ENCODE data around the gene HOXD3. TPM values are rescaled to one million over a fixed set of nuclear protein-coding genes. Genes with fewer than 3 reads are reported as not detected.
A peak's percentile ranks its signal among the peaks of the same experiment; 100 is the strongest.

The HOXD3 gene
- total RNA-seq, 4 donors from 2014 or later = 0.40 to 2.9 (median 1.5) TPM; not detected in 1

DNA sequence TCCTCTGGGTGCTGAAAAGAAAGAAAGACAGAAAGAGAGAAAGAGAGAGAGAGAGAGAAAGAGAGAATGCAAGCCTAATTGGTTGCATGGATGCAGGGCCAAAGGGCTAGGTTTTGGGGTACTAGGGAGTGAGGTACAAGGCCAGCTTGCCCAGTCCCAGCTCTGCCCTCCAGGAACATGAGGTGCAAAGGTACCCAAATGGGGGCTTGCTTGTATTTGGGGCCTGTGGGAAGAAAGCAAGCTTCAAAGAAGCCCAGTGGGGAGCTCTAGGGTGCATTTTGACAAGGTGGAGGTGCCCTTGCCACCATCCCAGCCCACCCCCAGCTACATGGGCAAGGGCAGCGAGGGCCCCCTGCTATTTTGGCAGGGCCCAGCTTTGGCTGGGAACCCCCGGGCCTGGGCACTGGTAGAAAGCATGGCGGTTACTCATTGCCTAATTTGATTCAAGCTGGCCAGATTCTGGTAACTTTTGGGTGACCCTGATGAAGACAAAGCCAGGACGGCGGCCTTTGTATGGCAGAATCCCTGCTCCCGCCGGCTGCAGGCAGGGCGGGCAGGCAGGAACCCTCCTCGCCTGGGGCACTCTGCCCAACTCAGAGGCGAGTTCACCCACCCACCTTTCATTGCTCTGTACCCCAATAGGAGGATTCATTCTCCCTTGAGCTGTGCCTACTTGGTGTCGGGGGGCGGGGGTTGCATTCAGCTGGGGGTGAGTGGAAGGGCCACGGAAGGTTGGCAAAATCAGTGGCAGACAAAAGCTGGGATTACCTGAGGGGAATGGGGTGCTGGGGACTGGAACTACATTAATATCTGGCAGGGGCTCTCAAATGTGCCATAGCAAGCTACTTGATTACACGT, 6.3 kb upstream of the HOXD3 start:
- intact Hi-C loops (cut with DNase I) = no loop called here
- DNase-seq = no peak
- TF ChIP-seq POLR2A (IDR thresholded peaks at IDR 0.05) = no peak
- TF ChIP-seq, protein P1, sequence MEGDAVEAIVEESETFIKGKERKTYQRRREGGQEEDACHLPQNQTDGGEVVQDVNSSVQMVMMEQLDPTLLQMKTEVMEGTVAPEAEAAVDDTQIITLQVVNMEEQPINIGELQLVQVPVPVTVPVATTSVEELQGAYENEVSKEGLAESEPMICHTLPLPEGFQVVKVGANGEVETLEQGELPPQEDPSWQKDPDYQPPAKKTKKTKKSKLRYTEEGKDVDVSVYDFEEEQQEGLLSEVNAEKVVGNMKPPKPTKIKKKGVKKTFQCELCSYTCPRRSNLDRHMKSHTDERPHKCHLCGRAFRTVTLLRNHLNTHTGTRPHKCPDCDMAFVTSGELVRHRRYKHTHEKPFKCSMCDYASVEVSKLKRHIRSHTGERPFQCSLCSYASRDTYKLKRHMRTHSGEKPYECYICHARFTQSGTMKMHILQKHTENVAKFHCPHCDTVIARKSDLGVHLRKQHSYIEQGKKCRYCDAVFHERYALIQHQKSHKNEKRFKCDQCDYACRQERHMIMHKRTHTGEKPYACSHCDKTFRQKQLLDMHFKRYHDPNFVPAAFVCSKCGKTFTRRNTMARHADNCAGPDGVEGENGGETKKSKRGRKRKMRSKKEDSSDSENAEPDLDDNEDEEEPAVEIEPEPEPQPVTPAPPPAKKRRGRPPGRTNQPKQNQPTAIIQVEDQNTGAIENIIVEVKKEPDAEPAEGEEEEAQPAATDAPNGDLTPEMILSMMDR (IDR thresholded peaks at IDR 0.05) = no peak
- Histone ChIP-seq H3K27me3 (peaks cover 10 to 100% (median 47%) of the 10 kb centered on the region in 4 donors), H3K27ac (no peak overlapping the region), H3K4me1 (peaks cover 4 to 35% (median 16%) of the 10 kb centered on the region in 3 donors), H3K4me3 (no peak overlapping the region), H3K36me3 (no peaks in the 10 kb centered on the region), H3K9me3 (peaks cover 0 to 8% (median 0%) of the 10 kb centered on the region in 3 donors)
- WGBS, 2 donors = 25 to 27% methylated on average over 2 of the region's 14 CpGs

GRCh38 chr2:176151442-176152287, 5.4 kb upstream of the HOXD3 start, which contains the start of gene HOXD4:
TSS of gene HOXD4 (plus strand) at chr2:176151550. CDS start at chr2:176151634, 84 bp downstream.
- Histone ChIP-seq H3K27ac (no peak within 1 kb of the TSS), H3K4me1 (peaks cover 4 to 37% (median 16%) of the 10 kb centered on the region in 3 donors), H3K36me3 (no peaks in the 10 kb centered on the region), H3K9me3 (peaks cover 0 to 8% (median 0%) of the 10 kb centered on the region in 3 donors), H3K27me3 (peaks cover 10 to 100% (median 53%) of the 10 kb centered on the region in 4 donors), H3K4me3 (peak within 1 kb of the TSS in 2 of 4 donors; percentile 16 to 30)
- no peak for DNase-seq
- WGBS, 2 donors = 4 to 7% methylated on average over 4 to 6 of the region's 55 CpGs
- TF ChIP-seq, protein P1 (IDR thresholded peaks at IDR 0.05) = no peak
- TF ChIP-seq POLR2A (IDR thresholded peaks at IDR 0.05) = no peak
- intact Hi-C loops (cut with DNase I) = no loop called here

DNA sequence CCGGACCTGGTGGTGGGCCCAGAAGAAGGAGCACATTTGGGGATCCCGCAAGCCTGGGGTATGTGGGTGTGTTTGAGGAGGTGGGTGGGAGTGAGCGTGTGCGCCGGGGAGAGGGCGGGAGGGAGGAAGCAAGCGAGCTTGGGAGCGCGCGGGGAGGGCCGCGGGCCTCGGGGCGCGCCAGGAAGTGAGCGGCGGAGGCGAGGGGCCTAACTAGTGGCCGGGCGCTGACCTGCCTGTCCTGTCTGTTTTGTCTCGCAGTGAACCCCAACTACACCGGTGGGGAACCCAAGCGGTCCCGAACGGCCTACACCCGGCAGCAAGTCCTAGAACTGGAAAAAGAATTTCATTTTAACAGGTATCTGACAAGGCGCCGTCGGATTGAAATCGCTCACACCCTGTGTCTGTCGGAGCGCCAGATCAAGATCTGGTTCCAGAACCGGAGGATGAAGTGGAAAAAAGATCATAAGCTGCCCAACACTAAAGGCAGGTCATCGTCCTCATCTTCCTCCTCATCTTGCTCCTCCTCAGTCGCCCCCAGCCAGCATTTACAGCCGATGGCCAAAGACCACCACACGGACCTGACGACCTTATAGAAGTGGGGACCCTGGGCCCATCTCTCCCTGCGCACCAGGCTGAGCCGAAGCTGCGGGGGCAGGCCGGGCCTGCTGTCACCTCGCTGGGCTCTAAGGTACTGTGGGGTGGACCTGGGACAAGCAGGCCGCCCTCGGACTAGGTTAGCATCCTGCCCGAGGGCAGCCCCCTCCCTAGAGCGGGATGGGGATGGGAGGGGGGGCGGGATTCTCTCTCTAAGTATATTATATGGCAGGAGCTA, 4.5 kb upstream of the HOXD3 start:
- no peak overlapping the region for H3K27ac ChIP-seq
- H3K4me1 ChIP-seq = peaks cover 10 to 45% (median 15%) of the 10 kb centered on the region in 3 donors
- H3K27me3 ChIP-seq = peaks cover 10 to 100% (median 55%) of the 10 kb centered on the region in 4 donors
- 16 to 23% methylated on average over 31 to 35 of the region's 48 CpGs for WGBS, 2 donors
- H3K4me3 ChIP-seq = peak overlapping the region in 2 of 4 donors; percentile 16 to 21
- intact Hi-C loops (cut with DNase I) = no loop called here
- H3K36me3 ChIP-seq = no peaks in the 10 kb centered on the region
- no peak for DNase-seq
- peaks cover 0 to 8% (median 0%) of the 10 kb centered on the region in 3 donors for H3K9me3 ChIP-seq
- TF ChIP-seq, protein P1 (IDR thresholded peaks at IDR 0.05) = no peak
- no peak for TF ChIP-seq POLR2A (IDR thresholded peaks at IDR 0.05)

DNA sequence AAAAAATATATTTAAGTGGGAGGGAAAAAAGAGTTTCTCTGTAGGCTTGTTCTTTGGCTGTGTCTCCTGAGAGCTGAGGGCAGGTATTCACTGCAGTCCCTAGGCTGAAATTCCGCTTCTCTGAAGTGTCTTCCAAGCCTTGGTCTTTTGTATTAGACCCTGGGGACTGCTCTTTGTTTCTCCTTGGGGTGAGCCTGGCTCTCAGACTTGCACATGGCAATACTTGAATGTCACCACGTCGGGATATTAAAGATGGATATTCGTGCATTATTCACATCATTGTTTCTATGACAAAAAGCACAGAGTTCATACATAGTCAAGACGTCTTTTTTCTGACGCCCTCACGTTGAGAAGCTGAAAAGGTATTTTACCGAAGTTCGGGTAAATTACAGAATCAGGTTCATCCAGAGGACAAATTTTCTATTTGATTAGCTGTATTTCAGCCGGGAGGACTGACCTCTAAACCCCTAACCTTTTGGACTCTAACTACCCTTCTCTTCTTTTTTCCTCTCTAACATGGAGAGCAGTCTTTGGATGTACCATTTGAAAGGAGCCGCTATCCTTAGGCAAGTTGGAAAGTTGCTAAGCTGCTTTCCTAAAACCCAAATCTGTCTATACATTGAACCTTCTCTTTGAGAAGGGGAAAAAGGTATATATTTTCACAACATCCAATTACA, 2.4 kb upstream of the HOXD3 start:
- peaks cover 17 to 100% (median 68%) of the 10 kb centered on the region in 4 donors for H3K27me3 ChIP-seq
- H3K27ac ChIP-seq = no peak overlapping the region
- intact Hi-C loops (cut with DNase I) = no loop called here
- H3K9me3 ChIP-seq = peaks cover 0 to 4% (median 0%) of the 10 kb centered on the region in 3 donors
- TF ChIP-seq, protein P1 (IDR thresholded peaks at IDR 0.05) = no peak
- no peak for TF ChIP-seq POLR2A (IDR thresholded peaks at IDR 0.05)
- H3K4me1 ChIP-seq = peaks cover 15 to 50% (median 17%) of the 10 kb centered on the region in 3 donors
- no peaks in the 10 kb centered on the region for H3K36me3 ChIP-seq
- no peak for DNase-seq
- WGBS, 2 donors = 31 to 36% methylated on average over 10 to 11 of the region's 11 CpGs
- H3K4me3 ChIP-seq = no peak overlapping the region

Data from esophagus squamous epithelium (tissue), 5 donors.